GM12878 (cell line): ENCODE results near the gene OR11L1. TPM values are rescaled to one million over a fixed set of nuclear protein-coding genes. Genes with fewer than 3 reads are reported as not detected.

ENCODE experiments used
- ATAC-seq: fragments of 200-7000 bp; cut with Tn5 transposase; 3 replicates; pipeline ENCODE4 v1.9.1; 2020; ENCODE audit warnings: mild to moderate bottlenecking, moderate library complexity
- BruUV-seq: library from RNA; stranded (reverse); fragments of 400-500 nt; replicated peaks from 2 replicates; lab custom pipeline; 2021; lab: Mats Ljungman, UMichigan
- CTCF ChIA-PET: fragments of 300-600 bp; sonication (Branson Sonifier 250); formaldehyde crosslinking; extraction: SDS; loops from one replicate; lab custom pipeline; 2021; ENCODE audit warnings: inconsistent platforms; lab: Yijun Ruan, JAX
- POLR2A ChIA-PET: fragments of 350-600 bp; formaldehyde crosslinking; extraction: SDS; loops from one replicate; lab custom pipeline; 2021; ENCODE audit warnings: inconsistent platforms; lab: Charles Lee
- RAD21 ChIA-PET: fragments of 300-600 bp; sonication (Branson Sonifier 250); formaldehyde crosslinking; loops from one replicate; lab custom pipeline; 2023; ENCODE audit warnings: antibody characterized with exemption; ENCODE audit not compliant: unreplicated experiment; lab: Charles Lee
- SMC1A ChIA-PET: fragments of 300-600 bp; sonication (Branson Sonifier 250); formaldehyde crosslinking; loops from one replicate; lab custom pipeline; 2023; ENCODE audit not compliant: unreplicated experiment, uncharacterized antibody; lab: Charles Lee
- DNase-seq: peaks from one replicate; pipeline ENCODE4 v3.0.0-alpha.2; 2011; ENCODE audit warnings: low read depth, low spot score
- FAIRE-seq: peaks from 3 replicates; lab custom pipeline; 2011; peaks lifted over from hg19 to GRCh38; lab: Jason Lieb, UNC
- H2AFZ ChIP-seq: 2 replicates; pipeline ENCODE4 v1.6.0; 2011; ENCODE audit warnings: low read depth, low read length, control low read depth; ENCODE audit not compliant: control insufficient read depth
- H3K27ac ChIP-seq: 2 replicates; pipeline ENCODE4 v1.5.1; 2011; ENCODE audit warnings: control low read depth; ENCODE audit not compliant: control insufficient read depth, insufficient read depth
- H3K27me3 ChIP-seq, 2 experiments: replicated peaks in 1 of 2; 2 replicates each; pipeline versions ENCODE4 v1.6.0 to v1.6.1; 2011; ENCODE audit warnings: low read length in 1 of 2; ENCODE audit not compliant: control insufficient read depth in 2 of 2, insufficient read depth in 2 of 2
- H3K36me3 ChIP-seq, 2 experiments: 2 replicates each; pipeline ENCODE4 v1.5.1; 2011; ENCODE audit warnings: low read length in 1 of 2; ENCODE audit not compliant: control insufficient read depth in 2 of 2, insufficient read depth in 2 of 2
- H3K4me1 ChIP-seq: 2 replicates; pipeline ENCODE4 v1.6.1; 2011; ENCODE audit warnings: mild to moderate bottlenecking, low read length, moderate library complexity, mixed read lengths; ENCODE audit not compliant: control insufficient read depth, insufficient read depth
- H3K4me2 ChIP-seq: 2 replicates; pipeline ENCODE4 v1.6.0; 2011; ENCODE audit warnings: control low read depth; ENCODE audit not compliant: control insufficient read depth, insufficient read depth
- H3K4me3 ChIP-seq: fragments of 200-600 bp; sonication (generic); 2 replicates; pipeline ENCODE4 v1.5.1; 2016
- H3K79me2 ChIP-seq: 2 replicates; pipeline ENCODE4 v1.6.0; 2011; ENCODE audit warnings: low read length; ENCODE audit not compliant: control insufficient read depth, insufficient read depth
- H3K9ac ChIP-seq: 2 replicates; pipeline ENCODE4 v1.8.0; 2011; ENCODE audit warnings: low read length, control low read depth, mixed read lengths; ENCODE audit not compliant: control insufficient read depth, insufficient read depth
- H3K9me3 ChIP-seq: replicated peaks from 3 replicates; pipeline ENCODE4 v1.5.1; 2011; ENCODE audit warnings: mild to moderate bottlenecking, low read length; ENCODE audit not compliant: control insufficient read depth, insufficient read depth
- H4K20me1 ChIP-seq: 2 replicates; pipeline ENCODE4 v1.6.0; 2011; ENCODE audit not compliant: control insufficient read depth, insufficient read depth
- CREM ChIP-seq: IDR thresholded peaks from 2 replicates; pipeline ENCODE4 v1.6.1; 2014; ENCODE audit warnings: antibody characterized with exemption, low read depth
- JUNB ChIP-seq: IDR thresholded peaks from 2 replicates; pipeline ENCODE4 v1.6.1; 2016; ENCODE audit warnings: antibody characterized with exemption, mild to moderate bottlenecking
- MXI1 ChIP-seq: fragments of 150-350 bp; IDR thresholded peaks from 2 replicates; pipeline ENCODE4 v1.6.1; 2011; ENCODE audit warnings: low read depth, mild to moderate bottlenecking, inconsistent platforms, low read length, improper control_type of control experiment
- MYB ChIP-seq: fragments of 150-350 bp; IDR thresholded peaks from 2 replicates; pipeline ENCODE4 v1.6.1; 2014; ENCODE audit warnings: mild to moderate bottlenecking, low read depth, low read length, borderline replicate concordance
- NFYA ChIP-seq: IDR thresholded peaks from 2 replicates; pipeline ENCODE4 v1.6.1; 2011; ENCODE audit warnings: low read depth, mild to moderate bottlenecking, low read length, improper control_type of control experiment, borderline replicate concordance
- NR2F1 ChIP-seq: fragments of 450-650 bp; conservative IDR thresholded peaks from 2 replicates; pipeline ENCODE4 v1.6.1; 2017; ENCODE audit warnings: mild to moderate bottlenecking
- PAX8 ChIP-seq: fragments of 450-650 bp; IDR thresholded peaks from 2 replicates; pipeline ENCODE4 v1.6.1; 2017; ENCODE audit warnings: mild to moderate bottlenecking, moderate library complexity
- POLR2A ChIP-seq: IDR thresholded peaks from 2 replicates; pipeline ENCODE4 v1.6.1; 2011; ENCODE audit warnings: low read depth, mild to moderate bottlenecking, low read length
- RELA ChIP-seq: fragments of 450-650 bp; IDR thresholded peaks from 2 replicates; pipeline ENCODE4 v1.8.0; 2014; ENCODE audit warnings: borderline replicate concordance; ENCODE audit not compliant: partially characterized antibody
- SIN3A ChIP-seq: IDR thresholded peaks from 2 replicates; pipeline ENCODE4 v1.6.1; 2012; ENCODE audit warnings: low read depth, low read length, improper control_type of control experiment
- SREBF2 ChIP-seq: IDR thresholded peaks from 2 replicates; pipeline ENCODE4 v1.6.1; 2012; ENCODE audit warnings: mild to moderate bottlenecking, low read length
- YBX1 ChIP-seq: fragments of 450-650 bp; IDR thresholded peaks from 2 replicates; pipeline ENCODE4 v1.6.1; 2016; ENCODE audit warnings: antibody characterized with exemption
- WGBS: methylation state at CpG from one replicate; pipeline ENCODE4 v1.1.6; 2016; ENCODE audit warnings: low lambda C conversion rate; ENCODE audit not compliant: insufficient replicate concordance, insufficient coverage; ENCODE audit errors: missing lambda C conversion rate; 5-methylcytosine and 5-hydroxymethylcytosine counted together
- in situ Hi-C: fragments of 300-500 bp; cut with MboI; formaldehyde crosslinking; loops from 9 replicates; pipeline ENCODE4 v1.14.3; 2018; ENCODE audit warnings: mixed read lengths
- intact Hi-C: fragments of 100-400 bp; cut with micrococcal nuclease; formaldehyde crosslinking; loops from one replicate; pipeline ENCODE4 v1.14.2; 2022; ENCODE audit not compliant: unreplicated experiment
- polyA plus RNA-seq, 11 experiments: library from polyadenylated mRNA; depleted of rRNA in 4 of 11; unstranded in 6 of 11; stranded (reverse) in 5 of 11; fragments of >200 nt; fragmentation: Nextera tagmentation in 4 of 11; fragmentation: Illumina TruSeq in 1 of 11; extraction: Ambion mirVana in 4 of 11; extraction: Trizol in 1 of 11; gene quantifications; 1 replicate in 1 of 11; 2 replicates in 10 of 11; pipeline versions ENCODE4 v1.2.1 to v1.2.3, GENCODE V29; 2011 to 2016; ENCODE audit warnings: inconsistent platforms in 2 of 11, missing spikeins in 2 of 11, low read depth in 1 of 11
- total RNA-seq, 4 experiments: library from RNA; depleted of rRNA in 3 of 4; stranded (reverse); fragments of >200 nt in 3 of 4; fragmentation: Illumina TruSeq in 1 of 4; extraction: Trizol in 1 of 4; gene quantifications; 2 replicates each; pipeline versions ENCODE4 v1.2.1 to v1.2.3, GENCODE V29; 2013 to 2021
- TF ChIP-seq, protein P1 (sequence below): fragments of 450-650 bp; IDR thresholded peaks from 2 replicates; pipeline ENCODE4 v1.6.1; 2017; ENCODE audit warnings: mild to moderate bottlenecking, moderate library complexity
- TF ChIP-seq, protein P2 (sequence below): fragments of 150-350 bp; IDR thresholded peaks from 2 replicates; pipeline ENCODE4 v1.6.1; 2016; ENCODE audit warnings: low read depth, low read length

Gene OR11L1
- total and polyA plus RNA-seq, 10 of the 15 experiments (the other 5 are each of a cell fraction or from before 2014, with no cell fraction given): not detected

GRCh38 chr1:247825362-247825761 is 16.3 kb downstream of the OR11L1 start:
- ChIA-PET POLR2A (no interaction called here), CTCF (no interaction called here), RAD21 (no interaction called here), SMC1A (no interaction called here)
- H3K4me2 ChIP-seq: no peak overlapping the region
- H4K20me1 ChIP-seq: no peaks in the 10 kb centered on the region
- no peak overlapping the region for H2AFZ ChIP-seq
- intact Hi-C loops (no loop called here), in situ Hi-C loops (no loop called here)
- no peaks in the 10 kb centered on the region for H3K27me3 ChIP-seq
- H3K79me2 ChIP-seq: no peaks in the 10 kb centered on the region
- no peak for ATAC-seq
- no TSS peak for BruUV-seq
- no peaks in the 10 kb centered on the region for H3K9me3 ChIP-seq
- no peak for DNase-seq
- H3K4me1 ChIP-seq: no peaks in the 10 kb centered on the region
- H3K27ac ChIP-seq: no peak overlapping the region
- WGBS: 64% methylated on average over 9 of the region's 13 CpGs
- FAIRE-seq: no peak
- no peaks in the 10 kb centered on the region for H3K36me3 ChIP-seq
- H3K4me3 ChIP-seq: no peak overlapping the region
- TF ChIP-seq MXI1 (no peak), NR2F1 (no peak), NFYA (no peak), RELA (no peak), MYB (no peak), PAX8 (no peak)
- H3K9ac ChIP-seq: no peak overlapping the region

DNA sequence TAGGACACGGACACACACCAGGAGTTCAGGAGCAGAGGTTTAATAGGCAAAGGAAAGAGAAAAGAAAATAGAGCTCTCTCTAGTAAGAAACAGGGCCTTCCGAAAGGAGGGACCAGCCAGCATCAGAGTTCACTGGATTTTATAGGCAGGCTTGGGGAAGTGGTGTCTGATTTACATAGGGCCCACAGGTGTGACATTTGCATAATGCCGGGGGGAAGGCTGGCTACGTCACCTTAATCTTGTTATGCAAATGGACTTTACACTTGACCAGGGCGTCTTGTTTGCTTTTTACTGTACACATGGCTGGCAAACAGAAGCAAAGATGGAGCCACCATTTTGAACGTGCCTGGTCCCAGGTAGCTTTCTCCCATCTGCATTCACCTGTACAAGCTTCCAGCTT is 17.7 kb downstream of the OR11L1 start, which contains the start of gene OR14A16:
Gene OR14A16, minus strand, starts transcription at position 97 of the 400 bp plus-strand sequence. CDS start 8,390 bp downstream, outside the sequence.
- H4K20me1 ChIP-seq: no peaks in the 10 kb centered on the region
- RAD21 ChIA-PET: no interaction called here
- H3K9me3 ChIP-seq: no peaks in the 10 kb centered on the region
- ATAC-seq: no peak
- no peaks in the 10 kb centered on the region for H3K79me2 ChIP-seq
- H3K27ac ChIP-seq: no peak within 1 kb of the TSS
- in situ Hi-C loops: no loop called here
- BruUV-seq: no TSS peak
- H3K9ac ChIP-seq: no peak within 1 kb of the TSS
- POLR2A ChIA-PET: no interaction called here
- H2AFZ ChIP-seq: no peak within 1 kb of the TSS
- SMC1A ChIA-PET: no interaction called here
- intact Hi-C loops: no loop called here
- FAIRE-seq: no peak
- H3K4me3 ChIP-seq: no peak within 1 kb of the TSS
- DNase-seq: no peak
- H3K36me3 ChIP-seq: no peaks in the 10 kb centered on the region
- 18% methylated on average over 6 of the region's 6 CpGs for WGBS
- no peak within 1 kb of the TSS for H3K4me2 ChIP-seq
- CTCF ChIA-PET: no interaction called here
- no peaks in the 10 kb centered on the region for H3K4me1 ChIP-seq
- no peaks in the 10 kb centered on the region for H3K27me3 ChIP-seq
- no peak for TF ChIP-seq CREM
- TF ChIP-seq SREBF2: no peak
- TF ChIP-seq, protein P1, sequence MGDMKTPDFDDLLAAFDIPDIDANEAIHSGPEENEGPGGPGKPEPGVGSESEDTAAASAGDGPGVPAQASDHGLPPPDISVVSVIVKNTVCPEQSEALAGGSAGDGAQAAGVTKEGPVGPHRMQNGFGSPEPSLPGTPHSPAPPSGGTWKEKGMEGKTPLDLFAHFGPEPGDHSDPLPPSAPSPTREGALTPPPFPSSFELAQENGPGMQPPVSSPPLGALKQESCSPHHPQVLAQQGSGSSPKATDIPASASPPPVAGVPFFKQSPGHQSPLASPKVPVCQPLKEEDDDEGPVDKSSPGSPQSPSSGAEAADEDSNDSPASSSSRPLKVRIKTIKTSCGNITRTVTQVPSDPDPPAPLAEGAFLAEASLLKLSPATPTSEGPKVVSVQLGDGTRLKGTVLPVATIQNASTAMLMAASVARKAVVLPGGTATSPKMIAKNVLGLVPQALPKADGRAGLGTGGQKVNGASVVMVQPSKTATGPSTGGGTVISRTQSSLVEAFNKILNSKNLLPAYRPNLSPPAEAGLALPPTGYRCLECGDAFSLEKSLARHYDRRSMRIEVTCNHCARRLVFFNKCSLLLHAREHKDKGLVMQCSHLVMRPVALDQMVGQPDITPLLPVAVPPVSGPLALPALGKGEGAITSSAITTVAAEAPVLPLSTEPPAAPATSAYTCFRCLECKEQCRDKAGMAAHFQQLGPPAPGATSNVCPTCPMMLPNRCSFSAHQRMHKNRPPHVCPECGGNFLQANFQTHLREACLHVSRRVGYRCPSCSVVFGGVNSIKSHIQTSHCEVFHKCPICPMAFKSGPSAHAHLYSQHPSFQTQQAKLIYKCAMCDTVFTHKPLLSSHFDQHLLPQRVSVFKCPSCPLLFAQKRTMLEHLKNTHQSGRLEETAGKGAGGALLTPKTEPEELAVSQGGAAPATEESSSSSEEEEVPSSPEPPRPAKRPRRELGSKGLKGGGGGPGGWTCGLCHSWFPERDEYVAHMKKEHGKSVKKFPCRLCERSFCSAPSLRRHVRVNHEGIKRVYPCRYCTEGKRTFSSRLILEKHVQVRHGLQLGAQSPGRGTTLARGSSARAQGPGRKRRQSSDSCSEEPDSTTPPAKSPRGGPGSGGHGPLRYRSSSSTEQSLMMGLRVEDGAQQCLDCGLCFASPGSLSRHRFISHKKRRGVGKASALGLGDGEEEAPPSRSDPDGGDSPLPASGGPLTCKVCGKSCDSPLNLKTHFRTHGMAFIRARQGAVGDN: no peak
- no peak for TF ChIP-seq SIN3A
- TF ChIP-seq JUNB: no peak
- no peak for TF ChIP-seq POLR2A
- TF ChIP-seq YBX1: no peak
- TF ChIP-seq, protein P2, sequence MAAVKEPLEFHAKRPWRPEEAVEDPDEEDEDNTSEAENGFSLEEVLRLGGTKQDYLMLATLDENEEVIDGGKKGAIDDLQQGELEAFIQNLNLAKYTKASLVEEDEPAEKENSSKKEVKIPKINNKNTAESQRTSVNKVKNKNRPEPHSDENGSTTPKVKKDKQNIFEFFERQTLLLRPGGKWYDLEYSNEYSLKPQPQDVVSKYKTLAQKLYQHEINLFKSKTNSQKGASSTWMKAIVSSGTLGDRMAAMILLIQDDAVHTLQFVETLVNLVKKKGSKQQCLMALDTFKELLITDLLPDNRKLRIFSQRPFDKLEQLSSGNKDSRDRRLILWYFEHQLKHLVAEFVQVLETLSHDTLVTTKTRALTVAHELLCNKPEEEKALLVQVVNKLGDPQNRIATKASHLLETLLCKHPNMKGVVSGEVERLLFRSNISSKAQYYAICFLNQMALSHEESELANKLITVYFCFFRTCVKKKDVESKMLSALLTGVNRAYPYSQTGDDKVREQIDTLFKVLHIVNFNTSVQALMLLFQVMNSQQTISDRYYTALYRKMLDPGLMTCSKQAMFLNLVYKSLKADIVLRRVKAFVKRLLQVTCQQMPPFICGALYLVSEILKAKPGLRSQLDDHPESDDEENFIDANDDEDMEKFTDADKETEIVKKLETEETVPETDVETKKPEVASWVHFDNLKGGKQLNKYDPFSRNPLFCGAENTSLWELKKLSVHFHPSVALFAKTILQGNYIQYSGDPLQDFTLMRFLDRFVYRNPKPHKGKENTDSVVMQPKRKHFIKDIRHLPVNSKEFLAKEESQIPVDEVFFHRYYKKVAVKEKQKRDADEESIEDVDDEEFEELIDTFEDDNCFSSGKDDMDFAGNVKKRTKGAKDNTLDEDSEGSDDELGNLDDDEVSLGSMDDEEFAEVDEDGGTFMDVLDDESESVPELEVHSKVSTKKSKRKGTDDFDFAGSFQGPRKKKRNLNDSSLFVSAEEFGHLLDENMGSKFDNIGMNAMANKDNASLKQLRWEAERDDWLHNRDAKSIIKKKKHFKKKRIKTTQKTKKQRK: no peak
